Measurements from ENCODE around the gene TECPR1. TPM values are rescaled to one million over a fixed set of nuclear protein-coding genes. Genes with fewer than 3 reads are reported as not detected.

Gene TECPR1
- total and polyA plus RNA-seq, 2 of the 8 experiments (the other 6 are each of a cell fraction or from before 2014, with no cell fraction given), result 1.3 to 11.1 TPM

- no peak for TF ChIP-seq ATF2 (IDR thresholded peaks at IDR 0.05; ENCODE audit: low read length)
- no peak for TF ChIP-seq MAX (IDR thresholded peaks at IDR 0.05)
- no peak for TF ChIP-seq TAF7 (optimal IDR thresholded peaks at IDR 0.05; ENCODE audit: borderline replicate concordance, low read depth, low read length)
Observed at GRCh38 chr7:98167653-98168052, 84.4 kb downstream of the TECPR1 start (continued).
